Kidney glomerular epithelial cell (primary cell): Measurements from ENCODE around the gene ZNF746.

ENCODE experiments used
- DNase-seq: peaks from one replicate; lab custom pipeline; 2025; lab: John Stamatoyannopoulos, UW

ZNF746 gene

GRCh38 chr7:149427096-149427680 lies 70.4 kb downstream of the ZNF746 start:
- no peak for DNase-seq

DNA sequence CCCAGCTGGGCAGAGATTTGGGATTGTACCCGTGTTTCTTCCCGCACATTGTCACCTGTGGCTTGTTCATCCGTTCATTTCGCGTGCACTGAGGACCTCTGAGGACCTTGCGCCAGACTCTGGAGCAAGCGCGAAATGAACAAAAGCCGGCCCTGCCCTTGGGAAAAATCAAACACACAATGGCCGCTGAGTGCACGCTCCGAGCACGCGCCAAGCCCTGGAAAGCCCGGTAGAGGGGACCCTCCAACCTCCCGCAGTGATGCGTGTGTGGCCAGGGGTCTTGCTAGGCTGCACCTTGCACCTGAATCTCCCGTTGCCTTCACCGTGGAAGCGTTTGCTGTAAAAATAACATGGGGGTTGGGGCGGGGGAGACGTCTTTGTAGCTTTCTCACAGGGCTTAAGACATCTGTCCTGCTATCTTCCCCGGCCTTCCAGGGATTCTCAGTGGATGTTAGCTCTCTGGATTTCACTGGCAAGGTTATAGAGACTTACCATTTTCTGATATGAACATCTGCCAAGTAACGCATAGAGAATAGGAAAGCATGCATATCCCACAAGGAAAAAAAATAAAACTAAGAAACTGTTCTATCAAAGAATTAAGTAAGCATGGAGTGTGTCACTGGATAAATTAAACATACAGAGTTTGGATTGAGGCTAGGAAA lies 74.0 kb downstream of the ZNF746 start:
- no peak for DNase-seq

GRCh38 chr7:149422914-149423301 lies 74.7 kb downstream of the ZNF746 start:
- no peak for DNase-seq
